Anterior cingulate cortex (tissue), 58 donors: ENCODE data around the gene OR2F2.

Experiments
- DNase-seq, 58 donors: peaks; one replicate each; lab custom pipeline; 2025; lab: John Stamatoyannopoulos, UW

OR2F2 gene

GRCh38 chr7:143913945-143914615, 21.0 kb upstream of the OR2F2 start:
- no peak for DNase-seq

- no peak for DNase-seq
Observed at GRCh38 chr7:143914938-143915652, 19.9 kb upstream of the OR2F2 start.

GRCh38 chr7:143924851-143925250, 10.2 kb upstream of the OR2F2 start:
- no peak for DNase-seq

GRCh38 chr7:143929224-143929920, 5.7 kb upstream of the OR2F2 start:
- peak in 2 of 58 donors; percentile 3 to 33 for DNase-seq

- no peak for DNase-seq
Observed at GRCh38 chr7:143931739-143932138, 3.3 kb upstream of the OR2F2 start.

GRCh38 chr7:143936087-143937009, 1.3 kb downstream of the OR2F2 start:
- peak in 11 of 58 donors; percentile 2 to 69 (median 21) for DNase-seq

- DNase-seq = no peak
Observed at GRCh38 chr7:143938379-143939243, 3.6 kb downstream of the OR2F2 start.

- no peak for DNase-seq
Observed at GRCh38 chr7:143945423-143945822, 10.4 kb downstream of the OR2F2 start.

GRCh38 chr7:143947111-143947510, 12.1 kb downstream of the OR2F2 start:
- no peak for DNase-seq

GRCh38 chr7:143948733-143949132, 13.7 kb downstream of the OR2F2 start:
- no peak for DNase-seq

- DNase-seq = no peak
Observed at GRCh38 chr7:143953421-143953820, 18.4 kb downstream of the OR2F2 start.

- no peak for DNase-seq
Observed at GRCh38 chr7:143954135-143954534, 19.1 kb downstream of the OR2F2 start.

- DNase-seq = no peak
Observed at GRCh38 chr7:143954544-143954943, 19.5 kb downstream of the OR2F2 start, which contains the start of gene OR2F1. Gene OR2F1, plus strand, starts transcription at chr7:143954844. Its CDS starts 5,127 bp downstream, at chr7:143959971.

- no peak for DNase-seq
Observed at GRCh38 chr7:143958781-143959180, 23.7 kb downstream of the OR2F2 start.

- DNase-seq = peak in 1 of 58 donors; percentile 8
Observed at GRCh38 chr7:143960813-143961610, 26.0 kb downstream of the OR2F2 start.

GRCh38 chr7:143965280-143965679, 30.2 kb downstream of the OR2F2 start:
- DNase-seq = no peak

GRCh38 chr7:143967398-143967797, 32.4 kb downstream of the OR2F2 start:
- no peak for DNase-seq

- DNase-seq = no peak
Observed at GRCh38 chr7:143973870-143974416, 38.9 kb downstream of the OR2F2 start.
